ENCODE measurements around the gene KCTD14. TPM values are rescaled to one million over a fixed set of nuclear protein-coding genes. Genes with fewer than 3 reads are reported as not detected.

KCTD14 gene
- total and polyA plus RNA-seq, 11 donors = 0.15 to 1.7 (median 0.46) TPM; not detected in 5

- intact Hi-C loops (cut with DNase I) = no loop called here
- no peak for DNase-seq
- TF ChIP-seq CTCF (IDR thresholded peaks at IDR 0.05) (no peak), POLR2A (IDR thresholded peaks at IDR 0.05) (no peak)
- no peak for ATAC-seq
- Histone ChIP-seq H3K4me3 (no peak overlapping the region), H3K36me3 (no peaks in the 10 kb centered on the region), H3K9me3 (no peaks in the 10 kb centered on the region), H3K27ac (no peak overlapping the region), H3K27me3 (peaks cover 0 to 9% (median 0%) of the 10 kb centered on the region in 9 donors), H3K4me1 (peaks cover 0 to 15% (median 6%) of the 10 kb centered on the region in 12 donors)
- WGBS, 4 donors = 93 to 100% (median 96%) methylated on average over 2 of the region's 2 CpGs
Observed at GRCh38 chr11:78027759-78028158, 4.7 kb upstream of the KCTD14 start.

- TF ChIP-seq POLR2A (IDR thresholded peaks at IDR 0.05) = no peak
- no peak for TF ChIP-seq CTCF (IDR thresholded peaks at IDR 0.05)
- Histone ChIP-seq H3K27me3 (peaks cover 0 to 9% (median 0%) of the 10 kb centered on the region in 9 donors), H3K9me3 (no peaks in the 10 kb centered on the region), H3K4me1 (peaks cover 0 to 11% (median 2%) of the 10 kb centered on the region in 12 donors), H3K4me3 (no peak overlapping the region), H3K27ac (no peak overlapping the region), H3K36me3 (no peaks in the 10 kb centered on the region)
- ATAC-seq (no peak), DNase-seq (no peak)
- intact Hi-C loops (cut with DNase I) = no loop called here
Observed at GRCh38 chr11:78025378-78025777, 2.3 kb upstream of the KCTD14 start.

- WGBS, 4 donors = 80 to 85% (median 83%) methylated on average over 7 of the region's 7 CpGs
- ATAC-seq (no peak), DNase-seq (no peak)
- Histone ChIP-seq H3K27ac (peak overlapping the region in 1 of 12 donors; percentile 47), H3K27me3 (peaks cover 0 to 9% (median 0%) of the 10 kb centered on the region in 9 donors), H3K36me3 (no peaks in the 10 kb centered on the region), H3K4me3 (peak overlapping the region in 11 of 12 donors; percentile 17 to 57 (median 47)), H3K4me1 (peaks cover 0 to 8% (median 0%) of the 10 kb centered on the region in 12 donors), H3K9me3 (no peaks in the 10 kb centered on the region)
- TF ChIP-seq POLR2A (IDR thresholded peaks at IDR 0.05) = no peak
- no peak for TF ChIP-seq CTCF (IDR thresholded peaks at IDR 0.05)
- intact Hi-C loops (cut with DNase I) = no loop called here
Observed at GRCh38 chr11:78023426-78023825, 350 bp upstream of the KCTD14 start.

GRCh38 chr11:78021611-78022010, 1.5 kb downstream of the KCTD14 start:
- ATAC-seq (no peak), DNase-seq (no peak)
- intact Hi-C loops (cut with DNase I) = no loop called here
- 88 to 92% (median 91%) methylated on average over 6 of the region's 6 CpGs for WGBS, 4 donors
- Histone ChIP-seq H3K27ac (no peak overlapping the region), H3K36me3 (no peaks in the 10 kb centered on the region), H3K9me3 (no peaks in the 10 kb centered on the region), H3K4me1 (peaks cover 0 to 8% (median 0%) of the 10 kb centered on the region in 12 donors), H3K27me3 (peaks cover 0 to 9% (median 0%) of the 10 kb centered on the region in 9 donors), H3K4me3 (no peak overlapping the region)
- TF ChIP-seq POLR2A (IDR thresholded peaks at IDR 0.05) = no peak
- TF ChIP-seq CTCF (IDR thresholded peaks at IDR 0.05) = no peak
